Tibial artery (tissue), 4 donors: Measurements from ENCODE around the gene ADAMTS14.

ENCODE experiments used
- DNase-seq, 2 donors: peaks; one replicate each; pipeline ENCODE4 v3.0.0-alpha.2; 2019
- H3K27ac ChIP-seq, 2 donors: fragments of 200-600 bp; sonication (generic) in 1 of 2; 1 replicate in 1 of 2; 2 replicates in 1 of 2; pipeline ENCODE4 v1.5.1; 2018 to 2019; ENCODE audit warnings: mild to moderate bottlenecking in 1 of 2
- H3K27me3 ChIP-seq, 2 donors: fragments of 200-600 bp; sonication (generic) in 1 of 2; one replicate each; pipeline versions ENCODE4 v1.5.1 to v1.6.0; 2016 to 2019
- H3K36me3 ChIP-seq, 3 donors: fragments of 200-600 bp; sonication (generic) in 2 of 3; one replicate each; pipeline ENCODE4 v1.5.1; 2016 to 2019; ENCODE audit warnings: mild to moderate bottlenecking in 2 of 3
- H3K4me1 ChIP-seq, 4 donors: fragments of 200-600 bp; sonication (generic) in 2 of 4; 1 replicate in 3 of 4; 2 replicates in 1 of 4; pipeline ENCODE4 v1.5.1; 2016 to 2019
- H3K4me3 ChIP-seq, 2 donors: fragments of 200-600 bp; sonication (generic) in 1 of 2; 1 replicate in 1 of 2; 2 replicates in 1 of 2; pipeline ENCODE4 v1.5.1; 2018 to 2019; ENCODE audit warnings: mild to moderate bottlenecking in 2 of 2
- H3K9me3 ChIP-seq, 3 donors: fragments of 200-600 bp; sonication (generic) in 1 of 3; one replicate each; pipeline ENCODE4 v1.5.1; 2016 to 2019
- intact Hi-C: fragments of 100-400 bp; cut with DNase I; formaldehyde crosslinking; loops from one replicate; pipeline ENCODE4 v1.15.0; 2023; ENCODE audit warnings: low total_unique reads
- TF ChIP-seq, protein P1 (sequence below), 2 experiments: fragments of 200-600 bp in 1 of 2; fragments of 450-650 bp in 1 of 2; IDR thresholded peaks; one replicate each; pipeline ENCODE4 v1.5.1; 2017 to 2019; ENCODE audit warnings: antibody characterized with exemption in 2 of 2, mild to moderate bottlenecking in 1 of 2, moderate library complexity in 1 of 2

ADAMTS14 gene

DNA sequence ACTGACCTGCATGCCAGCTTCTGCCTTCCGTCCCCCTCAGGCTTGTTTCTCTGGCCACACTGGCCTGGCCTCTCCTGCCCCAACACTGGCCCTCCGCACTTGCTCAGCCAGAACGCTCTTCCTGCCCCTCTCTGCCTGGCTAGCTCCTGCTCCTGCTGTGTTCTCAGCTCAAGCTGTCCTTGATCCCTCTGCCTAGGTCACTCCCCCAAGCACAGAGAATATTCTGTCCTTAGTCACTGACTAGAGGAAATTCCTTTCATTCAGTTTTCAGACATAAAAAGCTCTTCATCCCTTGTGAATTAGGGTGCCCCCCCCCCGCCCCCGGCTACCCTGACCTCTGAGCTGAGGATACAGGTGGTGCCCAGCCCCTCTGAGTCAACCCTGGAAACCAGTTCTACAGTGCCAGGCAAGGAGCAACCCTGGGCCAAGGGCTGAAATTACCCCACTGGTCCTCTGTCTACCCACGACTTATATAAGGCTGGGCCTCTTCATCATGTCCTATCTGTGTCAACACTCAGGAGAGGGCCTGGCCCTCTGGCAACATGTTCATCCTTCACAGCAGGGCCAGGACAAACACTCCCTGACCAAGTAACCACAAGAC is 136.8 kb downstream of the ADAMTS14 start:
- no peak for DNase-seq
- Histone ChIP-seq H3K27ac (no peak overlapping the region), H3K4me1 (no peaks in the 10 kb centered on the region)

DNA sequence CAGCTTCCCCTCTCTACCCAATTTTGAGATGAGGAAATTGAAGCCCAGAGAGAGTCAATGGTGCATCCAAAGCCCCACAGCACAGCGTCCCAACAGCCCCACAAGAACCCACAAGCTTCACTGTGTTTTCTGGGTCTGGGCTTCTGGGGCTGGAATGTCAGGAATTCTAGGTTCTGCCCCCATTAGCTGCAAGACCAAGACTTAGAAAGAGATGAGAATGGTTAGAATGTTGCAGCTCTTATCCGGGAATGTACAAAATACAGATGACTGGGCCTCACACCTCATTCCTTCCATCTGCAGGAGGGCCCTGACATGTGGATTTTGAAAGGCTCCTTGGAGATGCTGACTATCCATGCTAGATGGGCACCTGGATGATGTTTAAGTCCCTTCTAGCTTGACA is 137.4 kb downstream of the ADAMTS14 start:
- intact Hi-C loops = no loop called here
- Histone ChIP-seq H3K4me3 (no peak overlapping the region), H3K27me3 (no peaks in the 10 kb centered on the region), H3K4me1 (no peaks in the 10 kb centered on the region), H3K9me3 (no peaks in the 10 kb centered on the region), H3K27ac (no peak overlapping the region), H3K36me3 (no peaks in the 10 kb centered on the region)
- DNase-seq = no peak
- TF ChIP-seq, protein P1, sequence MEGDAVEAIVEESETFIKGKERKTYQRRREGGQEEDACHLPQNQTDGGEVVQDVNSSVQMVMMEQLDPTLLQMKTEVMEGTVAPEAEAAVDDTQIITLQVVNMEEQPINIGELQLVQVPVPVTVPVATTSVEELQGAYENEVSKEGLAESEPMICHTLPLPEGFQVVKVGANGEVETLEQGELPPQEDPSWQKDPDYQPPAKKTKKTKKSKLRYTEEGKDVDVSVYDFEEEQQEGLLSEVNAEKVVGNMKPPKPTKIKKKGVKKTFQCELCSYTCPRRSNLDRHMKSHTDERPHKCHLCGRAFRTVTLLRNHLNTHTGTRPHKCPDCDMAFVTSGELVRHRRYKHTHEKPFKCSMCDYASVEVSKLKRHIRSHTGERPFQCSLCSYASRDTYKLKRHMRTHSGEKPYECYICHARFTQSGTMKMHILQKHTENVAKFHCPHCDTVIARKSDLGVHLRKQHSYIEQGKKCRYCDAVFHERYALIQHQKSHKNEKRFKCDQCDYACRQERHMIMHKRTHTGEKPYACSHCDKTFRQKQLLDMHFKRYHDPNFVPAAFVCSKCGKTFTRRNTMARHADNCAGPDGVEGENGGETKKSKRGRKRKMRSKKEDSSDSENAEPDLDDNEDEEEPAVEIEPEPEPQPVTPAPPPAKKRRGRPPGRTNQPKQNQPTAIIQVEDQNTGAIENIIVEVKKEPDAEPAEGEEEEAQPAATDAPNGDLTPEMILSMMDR (IDR thresholded peaks at IDR 0.05) = no peak

More for the DNA sequence above, 136.8 kb downstream of the ADAMTS14 start:
- H3K36me3 ChIP-seq = no peaks in the 10 kb centered on the region
- no peaks in the 10 kb centered on the region for H3K27me3 ChIP-seq
- TF ChIP-seq, protein P1 (IDR thresholded peaks at IDR 0.05) = no peak
- no peaks in the 10 kb centered on the region for H3K9me3 ChIP-seq
- intact Hi-C loops = no loop called here
- no peak overlapping the region for H3K4me3 ChIP-seq

DNA sequence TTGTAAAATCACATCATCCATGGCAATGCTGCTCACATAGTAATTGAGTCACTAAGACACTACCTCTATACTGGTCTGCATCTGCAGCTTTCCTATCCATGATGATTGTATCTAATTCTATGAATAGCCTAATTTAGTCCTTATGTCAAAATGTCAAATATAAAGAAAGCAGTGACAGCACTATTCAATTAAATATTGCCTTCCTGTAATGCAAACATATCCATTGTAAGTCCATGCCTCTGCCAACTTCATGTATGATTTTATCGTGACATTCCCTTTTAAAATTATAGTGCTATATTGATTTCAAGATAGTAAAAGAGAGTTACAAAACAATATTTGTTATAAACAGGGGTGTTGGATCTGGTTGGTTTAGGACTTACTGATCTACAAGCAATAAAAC is 138.7 kb downstream of the ADAMTS14 start:
- intact Hi-C loops = no loop called here

DNA sequence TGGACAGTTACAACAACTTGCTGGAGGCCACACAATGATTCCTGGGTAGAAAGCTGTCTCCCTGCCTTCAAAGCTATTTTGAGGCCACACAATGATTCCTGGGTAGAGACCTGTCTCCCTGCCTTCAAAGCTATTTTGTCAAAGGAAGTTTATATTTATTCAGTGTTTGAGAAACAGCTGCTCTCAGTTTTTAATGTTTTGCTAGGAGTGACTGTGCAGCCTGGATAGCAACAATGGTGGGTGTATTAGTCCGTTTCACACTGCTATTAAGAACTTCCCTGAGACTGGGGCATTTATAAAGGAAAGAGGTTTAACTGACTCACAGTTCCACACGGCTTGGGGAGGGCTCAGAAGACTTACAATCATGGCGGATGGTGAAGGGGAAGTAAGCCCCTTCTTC is 139.6 kb downstream of the ADAMTS14 start:
- H3K27ac ChIP-seq = no peak overlapping the region
- H3K9me3 ChIP-seq = no peaks in the 10 kb centered on the region
- no peak overlapping the region for H3K4me3 ChIP-seq
- DNase-seq = no peak
- TF ChIP-seq, protein P1 (IDR thresholded peaks at IDR 0.05) = no peak
- peaks cover 0 to 7% (median 3%) of the 10 kb centered on the region in 4 donors for H3K4me1 ChIP-seq
- no peaks in the 10 kb centered on the region for H3K36me3 ChIP-seq
- intact Hi-C loops = no loop called here
- no peaks in the 10 kb centered on the region for H3K27me3 ChIP-seq

More for the DNA sequence above, 138.7 kb downstream of the ADAMTS14 start:
- DNase-seq = no peak
- no peaks in the 10 kb centered on the region for H3K27me3 ChIP-seq
- H3K9me3 ChIP-seq = no peaks in the 10 kb centered on the region
- TF ChIP-seq, protein P1 (IDR thresholded peaks at IDR 0.05) = no peak
- no peaks in the 10 kb centered on the region for H3K36me3 ChIP-seq
- no peak overlapping the region for H3K27ac ChIP-seq
- no peak overlapping the region for H3K4me3 ChIP-seq
- peaks cover 0 to 5% (median 1%) of the 10 kb centered on the region in 4 donors for H3K4me1 ChIP-seq
